HepG2 (cell line): ENCODE results near the gene TGM6. TPM values are rescaled to one million over a fixed set of nuclear protein-coding genes. Genes with fewer than 3 reads are reported as not detected.
A peak's percentile ranks its signal among the peaks of the same experiment; 100 is the strongest.

Experiments used
- ATF1 ChIP-seq: IDR thresholded peaks from 2 replicates; pipeline ENCODE4 v1.6.1; 2016; ENCODE audit warnings: mild to moderate bottlenecking, control low read depth
- ATF7 ChIP-seq, 2 experiments: fragments of 450-650 bp in 1 of 2; sonication (generic) in 1 of 2; formaldehyde crosslinking in 1 of 2; IDR thresholded peaks; 2 replicates each; pipeline versions ENCODE4 v1.4.0 to v1.6.1; 2016 to 2020; ENCODE audit warnings: antibody characterized with exemption in 1 of 2, mild to moderate bottlenecking in 1 of 2, missing genetic modification reagents in 1 of 2
- HDAC1 ChIP-seq: sonication (generic); formaldehyde crosslinking; IDR thresholded peaks from 2 replicates; pipeline ENCODE4 v1.5.1; 2020; ENCODE audit warnings: mild to moderate bottlenecking, missing genetic modification reagents
- HMGXB3 ChIP-seq: sonication (generic); formaldehyde crosslinking; IDR thresholded peaks from 2 replicates; pipeline ENCODE4 v1.4.0; 2020; ENCODE audit warnings: missing genetic modification reagents, borderline replicate concordance
- HNRNPUL1 ChIP-seq: fragments of 200-400 bp; formaldehyde crosslinking; IDR thresholded peaks from 2 replicates; pipeline ENCODE4 v1.6.1; 2017; ENCODE audit warnings: low read depth, mild to moderate bottlenecking, low read length, moderate library complexity
- LCORL ChIP-seq, 2 experiments: fragments of 450-650 bp in 1 of 2; sonication (generic) in 1 of 2; formaldehyde crosslinking in 1 of 2; IDR thresholded peaks; 2 replicates each; pipeline versions ENCODE4 v1.5.0 to v1.6.1; 2017 to 2020; ENCODE audit warnings: antibody characterized with exemption in 1 of 2, missing genetic modification reagents in 1 of 2
- MYC ChIP-seq: sonication (generic); formaldehyde crosslinking; IDR thresholded peaks from 2 replicates; pipeline ENCODE4 v1.9.0; 2021; ENCODE audit warnings: missing genetic modification reagents, borderline replicate concordance
- PCBP1 ChIP-seq: fragments of 200-400 bp; formaldehyde crosslinking; IDR thresholded peaks from 2 replicates; pipeline ENCODE4 v1.6.1; 2017; ENCODE audit warnings: mild to moderate bottlenecking, low read depth, low read length, borderline replicate concordance
- RERE ChIP-seq: IDR thresholded peaks from 2 replicates; pipeline ENCODE4 v1.6.1; 2016; ENCODE audit warnings: low read depth, missing genetic modification reagents, missing compliant biosample characterization
- SMC3 ChIP-seq: IDR thresholded peaks from 2 replicates; pipeline ENCODE4 v1.6.1; 2011; ENCODE audit warnings: low read length, improper control_type of control experiment
- SOX13 ChIP-seq, 3 experiments: fragments of 450-650 bp in 1 of 3; sonication (generic) in 1 of 3; formaldehyde crosslinking in 1 of 3; IDR thresholded peaks in 2 of 3; conservative IDR thresholded peaks in 1 of 3; 2 replicates each; pipeline versions ENCODE4 v1.5.0 to v1.6.1; 2016 to 2020; ENCODE audit warnings: antibody characterized with exemption in 1 of 3, mild to moderate bottlenecking in 1 of 3, missing compliant biosample characterization in 1 of 3, missing genetic modification reagents in 1 of 3, moderate library complexity in 1 of 3
- TARDBP ChIP-seq: sonication (generic); formaldehyde crosslinking; IDR thresholded peaks from 2 replicates; pipeline ENCODE4 v1.8.0; 2022; ENCODE audit warnings: mild to moderate bottlenecking, missing genetic modification reagents
- XRCC5 ChIP-seq: fragments of 200-400 bp; formaldehyde crosslinking; optimal IDR thresholded peaks from 2 replicates; pipeline ENCODE3; 2017; ENCODE audit warnings: mild to moderate bottlenecking, low read length
- ZNF761 ChIP-seq: sonication (generic); formaldehyde crosslinking; conservative IDR thresholded peaks from 2 replicates; pipeline ENCODE4 v1.4.0; 2020; ENCODE audit warnings: mild to moderate bottlenecking, missing genetic modification reagents
- ZNF790 ChIP-seq: sonication (generic); formaldehyde crosslinking; IDR thresholded peaks from 2 replicates; pipeline ENCODE4 v1.8.0; 2022; ENCODE audit warnings: missing genetic modification reagents, mild to moderate bottlenecking, borderline replicate concordance
- polyA plus RNA-seq, 8 experiments: library from polyadenylated mRNA; depleted of rRNA in 3 of 8; stranded (reverse) in 7 of 8; unstranded in 1 of 8; fragments of >200 nt; fragmentation: Illumina TruSeq in 4 of 8; extraction: Trizol in 4 of 8; gene quantifications; 2 replicates each; pipeline versions ENCODE4 v1.2.1 to v1.2.3, GENCODE V29; 2011 to 2016; ENCODE audit warnings: low read depth in 4 of 8, missing spikeins in 1 of 8, mixed read lengths in 1 of 8; ENCODE audit not compliant: insufficient read depth in 1 of 8
- total RNA-seq, 5 experiments: library from RNA; depleted of rRNA; stranded (reverse); fragments of >200 nt; fragmentation: Illumina TruSeq; extraction: Trizol; gene quantifications; 2 replicates each; pipeline ENCODE4 v1.2.3, GENCODE V29; 2016; ENCODE audit warnings: low read depth in 1 of 5
- TF ChIP-seq, protein P1 (sequence below): IDR thresholded peaks from 2 replicates; pipeline ENCODE4 v1.6.1; 2018; ENCODE audit warnings: missing genetic modification reagents, mild to moderate bottlenecking, missing compliant biosample characterization

TGM6 gene
- total and polyA plus RNA-seq, 2 of the 13 experiments (the other 11 are each of a cell fraction or from before 2014, with no cell fraction given) = not detected

GRCh38 chr20:2451939-2452732 is 71.4 kb downstream of the TGM6 start (continued):
- TF ChIP-seq ZNF761 (CRISPR knock-in tag) = no peak
- peak; percentile 87 for TF ChIP-seq XRCC5
- no peak for TF ChIP-seq ATF7 (IDR thresholded peaks at IDR 0.05)
- TF ChIP-seq ATF7 (CRISPR knock-in tag; IDR thresholded peaks at IDR 0.05) = 0 out of 2 replicates have a peak, but pooled peaks have one; percentile 23
- TF ChIP-seq HDAC1 (CRISPR knock-in tag) = no peak
- TF ChIP-seq ATF1 (CRISPR knock-in tag) = no peak
- TF ChIP-seq, protein P1, sequence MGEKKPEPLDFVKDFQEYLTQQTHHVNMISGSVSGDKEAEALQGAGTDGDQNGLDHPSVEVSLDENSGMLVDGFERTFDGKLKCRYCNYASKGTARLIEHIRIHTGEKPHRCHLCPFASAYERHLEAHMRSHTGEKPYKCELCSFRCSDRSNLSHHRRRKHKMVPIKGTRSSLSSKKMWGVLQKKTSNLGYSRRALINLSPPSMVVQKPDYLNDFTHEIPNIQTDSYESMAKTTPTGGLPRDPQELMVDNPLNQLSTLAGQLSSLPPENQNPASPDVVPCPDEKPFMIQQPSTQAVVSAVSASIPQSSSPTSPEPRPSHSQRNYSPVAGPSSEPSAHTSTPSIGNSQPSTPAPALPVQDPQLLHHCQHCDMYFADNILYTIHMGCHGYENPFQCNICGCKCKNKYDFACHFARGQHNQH (CRISPR knock-in tag) = no peak
- TF ChIP-seq MYC (CRISPR knock-in tag) = 0 out of 2 replicates have a peak, but pooled peaks have one; percentile 14
- no peak for TF ChIP-seq RERE
- no peak for TF ChIP-seq HNRNPUL1
- TF ChIP-seq PCBP1 = no peak
- TF ChIP-seq ZNF790 (CRISPR knock-in tag) = no peak
- no peak for TF ChIP-seq LCORL (IDR thresholded peaks at IDR 0.05)
- peak; percentile 37; the same call in 1 of the 2 replicates for TF ChIP-seq LCORL (CRISPR knock-in tag; IDR thresholded peaks at IDR 0.05)
- 0 out of 2 replicates have a peak, but pooled peaks have one; percentile 31 for TF ChIP-seq TARDBP (CRISPR knock-in tag)
- no peak for TF ChIP-seq SOX13 (IDR thresholded peaks at IDR 0.05)
- no peak for TF ChIP-seq SOX13 (CRISPR knock-in tag; conservative IDR thresholded peaks at IDR 0.05 in 1 of 2, IDR thresholded peaks at IDR 0.05 in 1 of 2)
- TF ChIP-seq SMC3 = peak; percentile 78
- TF ChIP-seq HMGXB3 (CRISPR knock-in tag) = no peak
